HG03103 (cell line): ENCODE results near the gene CUX1.
"Not testable (repeated sequence)": the region's sequence is repeated elsewhere in the genome, so short reads cannot be mapped to it uniquely, and the experiment has no call there.

Source experiments
- ATAC-seq: cut with Tn5 transposase; IDR thresholded peaks from one replicate; pipeline ENCODE4 v1.9.1; 2021; ENCODE audit warnings: low read depth; ENCODE audit not compliant: unreplicated experiment

The CUX1 gene

GRCh38 chr7:102148799-102149198 lies 331.4 kb downstream of the CUX1 start:
- ATAC-seq = no peak

- ATAC-seq = no peak
Measured at GRCh38 chr7:102149416-102149815, 332.0 kb downstream of the CUX1 start.

DNA sequence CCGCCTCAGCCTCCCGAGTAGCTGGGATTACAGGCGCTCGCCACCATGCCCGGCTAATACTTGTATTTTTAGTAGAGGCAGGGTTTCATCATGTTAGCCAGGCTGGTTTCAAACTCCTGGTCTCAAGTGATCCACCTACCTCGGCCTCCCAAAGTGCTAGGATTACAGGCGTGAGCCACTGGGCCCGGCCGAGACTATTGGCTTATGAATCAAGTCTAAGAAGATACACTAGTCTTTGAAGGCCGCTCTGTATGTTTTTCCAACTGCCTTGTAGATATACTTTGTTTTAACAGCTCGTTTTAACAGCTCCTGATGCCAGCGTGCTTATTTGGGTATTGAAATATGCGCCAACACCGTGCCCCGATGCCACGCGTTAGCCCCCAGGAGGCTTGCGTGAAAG lies 332.8 kb downstream of the CUX1 start:
- no peak for ATAC-seq

- ATAC-seq = no peak
Measured at GRCh38 chr7:102152672-102153598, 335.5 kb downstream of the CUX1 start.

- no peak for ATAC-seq
Measured at GRCh38 chr7:102153599-102153946, 336.1 kb downstream of the CUX1 start.

GRCh38 chr7:102154425-102154824 lies 337.0 kb downstream of the CUX1 start:
- ATAC-seq = no peak

DNA sequence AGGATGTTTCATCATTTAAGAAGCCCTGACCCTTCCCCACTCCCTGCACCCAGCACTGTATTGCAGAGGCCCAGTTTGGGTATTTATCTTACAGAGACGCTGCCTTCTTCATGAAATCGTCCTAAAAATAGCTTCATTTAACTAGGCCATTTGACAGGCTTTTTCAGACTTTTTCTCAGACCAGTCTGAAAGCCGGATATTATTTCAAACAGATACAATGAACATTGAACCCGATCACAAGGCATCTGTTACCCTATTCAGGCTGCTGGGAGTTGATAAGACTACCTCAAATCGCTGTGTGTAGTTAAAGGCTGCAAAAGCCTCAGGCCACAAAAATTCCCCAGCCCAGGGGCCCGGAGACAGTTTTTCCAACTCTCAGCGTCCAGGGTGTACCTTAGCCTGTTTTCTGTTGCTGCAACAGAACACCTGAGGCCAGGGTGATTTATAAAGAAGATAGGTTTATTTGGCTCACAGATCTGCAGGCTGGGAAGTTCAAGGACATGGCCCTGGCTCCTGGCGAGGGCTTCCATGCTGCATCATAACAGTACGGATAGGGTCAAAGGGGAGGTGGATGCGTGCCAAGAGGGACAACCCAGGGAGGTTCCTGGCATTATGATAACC lies 338.5 kb downstream of the CUX1 start:
- ATAC-seq = no peak

DNA sequence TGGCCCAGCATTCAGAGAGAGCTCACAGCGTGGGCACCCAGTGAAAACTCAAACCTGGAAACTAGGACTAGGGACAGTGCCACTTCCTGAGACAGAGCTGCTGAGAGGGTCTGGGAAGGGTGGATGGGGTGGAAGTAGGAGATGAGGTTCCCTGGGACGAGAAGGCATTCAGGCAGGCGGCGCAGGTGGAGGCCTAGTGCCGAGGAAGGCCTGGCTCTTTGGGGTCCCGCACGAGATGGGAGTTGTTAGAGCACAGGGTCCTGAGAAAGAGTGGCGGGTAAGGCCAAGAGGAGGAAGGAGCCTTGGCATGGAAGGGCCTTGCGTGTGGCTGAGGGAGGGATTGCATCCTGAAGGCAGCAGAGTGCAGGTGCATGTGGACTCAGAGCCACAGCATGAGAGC lies 339.4 kb downstream of the CUX1 start:
- no peak for ATAC-seq

DNA sequence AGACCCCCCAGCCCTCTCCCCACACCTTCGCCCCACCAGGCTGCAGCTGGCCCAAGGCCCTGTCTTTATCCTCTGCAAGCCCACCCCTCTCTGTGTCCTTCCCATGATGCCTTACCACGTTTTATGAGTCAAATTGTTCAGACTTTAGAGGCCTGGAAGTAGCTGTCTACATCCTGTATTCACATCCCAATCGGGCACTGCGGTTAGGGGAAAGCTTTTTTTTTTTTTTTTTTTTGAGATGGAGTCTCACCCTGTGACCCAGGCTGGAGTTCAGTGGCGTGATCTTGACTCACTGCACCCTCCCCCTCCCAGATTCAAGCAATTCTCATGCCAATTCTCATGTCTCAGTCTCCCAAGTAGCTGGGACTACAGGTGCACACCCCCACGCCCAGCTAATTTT lies 347.7 kb downstream of the CUX1 start:
- ATAC-seq = no peak

DNA sequence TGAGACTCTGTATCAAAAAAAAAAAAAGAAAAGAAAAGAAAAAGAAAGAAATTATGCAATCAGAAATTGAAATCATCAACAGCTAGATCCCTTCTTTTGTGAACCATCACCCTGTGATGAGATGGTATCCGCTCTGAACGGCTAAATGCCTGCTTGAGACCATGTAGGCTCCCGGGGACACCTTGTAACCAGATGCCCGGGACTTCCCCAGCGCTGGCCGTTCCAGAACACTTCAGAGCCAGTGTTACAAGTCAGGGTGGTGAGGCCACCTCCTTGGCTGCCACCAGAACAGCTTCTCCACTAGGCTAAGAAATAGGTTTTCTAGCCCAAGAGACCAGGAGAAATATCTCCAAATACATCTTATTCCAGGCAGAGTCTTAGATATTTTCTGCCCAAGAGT lies 349.8 kb downstream of the CUX1 start:
- ATAC-seq = no peak

DNA sequence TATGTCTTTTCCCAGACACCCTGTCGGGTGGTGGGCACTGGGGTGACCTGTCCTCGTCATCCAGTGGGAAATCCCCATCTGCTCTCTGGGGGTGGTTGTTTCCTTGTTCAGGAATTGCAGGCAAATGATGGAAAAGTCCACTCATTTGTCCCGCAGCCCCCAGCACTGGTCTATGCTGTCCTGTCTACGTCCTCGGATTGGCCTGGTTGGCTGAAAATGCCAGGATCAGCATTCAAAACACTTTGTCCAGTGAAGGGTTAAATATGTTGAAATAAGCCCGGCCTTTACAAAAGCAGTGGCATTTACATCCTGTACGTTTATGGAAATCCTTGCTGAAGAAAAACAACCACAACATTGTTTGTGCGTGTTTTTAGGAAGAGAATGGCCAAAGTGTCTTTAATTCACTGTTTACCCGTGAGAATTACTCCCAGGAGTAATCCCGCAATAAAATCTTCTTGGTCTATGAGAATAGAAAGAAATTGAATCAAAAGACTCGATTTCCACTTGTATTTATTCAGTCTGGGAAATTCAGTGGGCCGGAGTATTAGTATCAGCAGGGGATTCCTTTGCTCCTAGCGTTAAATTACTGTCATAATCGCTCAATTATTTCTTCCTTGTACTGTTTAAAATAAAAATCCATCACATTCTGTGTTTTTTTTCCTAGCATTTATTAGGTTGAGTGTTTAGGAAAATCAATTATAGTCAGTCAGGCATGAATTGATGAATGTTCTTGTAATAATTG lies 352.4 kb downstream of the CUX1 start:
- ATAC-seq = no peak

DNA sequence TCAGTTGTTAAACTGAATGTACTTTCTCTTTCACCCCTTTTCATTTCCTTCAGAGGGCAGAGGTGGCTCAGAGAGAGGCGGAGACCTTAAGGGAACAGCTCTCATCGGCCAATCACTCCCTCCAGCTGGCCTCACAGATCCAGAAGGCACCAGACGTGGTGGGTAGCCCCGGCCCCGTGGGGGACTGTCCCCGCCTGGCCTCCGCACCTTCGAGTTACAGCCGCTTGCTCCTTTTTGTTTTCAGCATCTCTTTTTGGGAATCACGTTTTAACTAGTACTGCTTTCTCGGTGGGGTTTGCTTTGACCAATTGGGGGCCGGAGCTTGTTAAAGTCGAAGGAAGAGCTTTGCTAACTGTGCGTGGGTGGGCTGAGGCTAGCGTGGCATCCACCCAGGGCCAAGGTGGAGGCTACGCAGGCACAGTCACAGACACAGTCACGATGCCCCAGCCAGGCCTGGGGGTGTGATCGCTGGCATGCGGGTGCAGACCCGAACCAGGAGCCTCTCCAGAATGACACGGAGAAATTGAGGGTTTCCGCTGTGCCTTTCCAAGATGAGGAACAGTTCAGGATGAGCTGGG lies 353.1 kb downstream of the CUX1 start:
- no peak for ATAC-seq

- no peak for ATAC-seq
Measured at GRCh38 chr7:102173669-102174068, 356.2 kb downstream of the CUX1 start.

GRCh38 chr7:102175423-102176170 lies 358.2 kb downstream of the CUX1 start:
- no peak for ATAC-seq

- ATAC-seq = no peak
Measured at GRCh38 chr7:102178410-102178809, 361.0 kb downstream of the CUX1 start.

DNA sequence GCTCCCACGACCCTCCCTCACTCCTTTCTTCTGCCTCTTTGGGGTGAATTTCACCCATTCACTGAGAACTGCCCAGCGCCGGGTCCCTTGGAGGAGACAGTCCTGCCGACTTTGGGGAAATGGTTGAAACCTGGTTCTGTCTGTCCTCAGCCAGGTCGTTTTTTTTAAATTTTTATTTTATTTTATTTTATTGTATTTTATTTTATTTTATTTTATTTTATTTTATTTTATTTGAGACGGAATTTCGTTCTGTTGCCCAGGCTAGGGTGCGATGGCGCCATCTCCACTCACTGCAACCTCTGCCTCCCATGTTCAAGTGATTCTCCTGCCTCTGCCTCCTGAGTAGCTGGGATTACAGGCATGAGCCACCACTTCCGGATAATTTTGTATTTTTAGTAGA lies 363.3 kb downstream of the CUX1 start:
- no peak for ATAC-seq

GRCh38 chr7:102181517-102181916 lies 364.1 kb downstream of the CUX1 start:
- ATAC-seq = no peak

- ATAC-seq = no peak
Measured at GRCh38 chr7:102182016-102182415, 364.6 kb downstream of the CUX1 start.

GRCh38 chr7:102183848-102184247 lies 366.4 kb downstream of the CUX1 start:
- ATAC-seq = not testable (repeated sequence)

GRCh38 chr7:102184303-102184702 lies 366.9 kb downstream of the CUX1 start:
- no peak for ATAC-seq
